Neural cell (in vitro differentiated cells): Measurements from ENCODE around the gene ABCB4. TPM values are rescaled to one million over a fixed set of nuclear protein-coding genes. Genes with fewer than 3 reads are reported as not detected.

Experiments used
- H2AFZ ChIP-seq: fragments of 200-600, 300-800 bp; sonication (generic), shearing (Covaris generic); 2 replicates; pipeline ENCODE4 v1.6.0; 2014; ENCODE audit warnings: low read depth, mild to moderate bottlenecking, antibody characterized with exemption, low read length, moderate library complexity
- H3F3A ChIP-seq: fragments of 200-600 bp; shearing (Covaris generic); 2 replicates; pipeline ENCODE4 v1.6.1; 2016; ENCODE audit warnings: mild to moderate bottlenecking, moderate library complexity, mixed read lengths, antibody characterized with exemption, low read length; ENCODE audit not compliant: insufficient read depth, poor library complexity, severe bottlenecking
- H3K27ac ChIP-seq: fragments of 200-600, 300-800 bp; sonication (generic), shearing (Covaris generic); 2 replicates; pipeline ENCODE4 v1.5.1; 2014; ENCODE audit warnings: mild to moderate bottlenecking, low read length, moderate library complexity
- H3K27me3 ChIP-seq: fragments of 300-800, 200-600 bp; sonication (generic), shearing (Covaris generic); 2 replicates; pipeline ENCODE4 v1.6.0; 2014; ENCODE audit warnings: mild to moderate bottlenecking, low read depth, low read length, moderate library complexity; ENCODE audit not compliant: insufficient read depth
- H3K36me3 ChIP-seq: fragments of 300-800, 200-600 bp; sonication (generic), shearing (Covaris generic); 2 replicates; pipeline ENCODE4 v1.5.1; 2014; ENCODE audit warnings: mild to moderate bottlenecking, antibody characterized with exemption, low read length, moderate library complexity; ENCODE audit not compliant: insufficient read depth
- H3K4me2 ChIP-seq: fragments of 300-800, 200-600 bp; sonication (generic), shearing (Covaris generic); 2 replicates; pipeline ENCODE4 v1.6.0; 2014; ENCODE audit warnings: mild to moderate bottlenecking, low read length
- H3K4me3 ChIP-seq: fragments of 300-800, 200-600 bp; sonication (generic), shearing (Covaris generic); 2 replicates; pipeline ENCODE4 v1.5.1; 2014; ENCODE audit warnings: mild to moderate bottlenecking, low read length, moderate library complexity
- H3K79me2 ChIP-seq: fragments of 200-600 bp; shearing (Covaris generic); replicated peaks from 2 replicates; pipeline ENCODE4 v1.6.0; 2014; ENCODE audit warnings: mild to moderate bottlenecking, low read length, moderate library complexity; ENCODE audit not compliant: insufficient read depth
- H3K9ac ChIP-seq: fragments of 300-800, 200-600 bp; sonication (generic), shearing (Covaris generic); 2 replicates; pipeline ENCODE4 v1.6.1; 2016; ENCODE audit warnings: mild to moderate bottlenecking, low read length, mixed read lengths
- H3K9me2 ChIP-seq: fragments of 200-600 bp; shearing (Covaris generic); 2 replicates; pipeline ENCODE4 v1.6.1; 2016; ENCODE audit warnings: mild to moderate bottlenecking, low read length, mixed read lengths; ENCODE audit not compliant: insufficient read depth
- H3K9me3 ChIP-seq: fragments of 200-600, 300-800 bp; sonication (generic), shearing (Covaris generic); 2 replicates; pipeline ENCODE4 v1.6.1; 2016; ENCODE audit warnings: mild to moderate bottlenecking, mixed run types, low read length, moderate library complexity, mixed read lengths
- H4K20me1 ChIP-seq: fragments of 200-600 bp; shearing (Covaris generic); 2 replicates; pipeline ENCODE4 v1.6.1; 2016; ENCODE audit warnings: mild to moderate bottlenecking, mixed run types; ENCODE audit not compliant: insufficient read depth
- CTCF ChIP-seq: fragments of 450-650 bp; IDR thresholded peaks from 2 replicates; pipeline ENCODE4 v1.5.1; 2014; ENCODE audit warnings: antibody characterized with exemption, mild to moderate bottlenecking, moderate library complexity; ENCODE audit not compliant: poor library complexity, severe bottlenecking
- EP300 ChIP-seq: fragments of 450-650 bp; conservative IDR thresholded peaks from 2 replicates; pipeline ENCODE4 v1.6.1; 2014; ENCODE audit warnings: antibody characterized with exemption, mild to moderate bottlenecking, moderate library complexity; ENCODE audit not compliant: poor library complexity, severe bottlenecking
- EZH2 ChIP-seq: fragments of 200-600, 300-800 bp; shearing (Covaris generic), sonication (generic); IDR thresholded peaks from 2 replicates; pipeline ENCODE4 v1.6.1; 2014; ENCODE audit warnings: antibody characterized with exemption, low read length, borderline replicate concordance, mild to moderate bottlenecking; ENCODE audit not compliant: insufficient read depth, poor library complexity, severe bottlenecking
- MXI1 ChIP-seq: fragments of 450-650 bp; conservative IDR thresholded peaks from 2 replicates; pipeline ENCODE4 v1.6.1; 2014; ENCODE audit warnings: antibody characterized with exemption, mild to moderate bottlenecking; ENCODE audit not compliant: poor library complexity, severe bottlenecking
- POLR2AphosphoS5 ChIP-seq: IDR thresholded peaks from 2 replicates; pipeline ENCODE4 v1.6.1; 2012
- RAD21 ChIP-seq: fragments of 450-650 bp; conservative IDR thresholded peaks from 2 replicates; pipeline ENCODE4 v1.6.1; 2014; ENCODE audit warnings: antibody characterized with exemption, mild to moderate bottlenecking, moderate library complexity
- SMC3 ChIP-seq: fragments of 450-650 bp; conservative IDR thresholded peaks from 2 replicates; pipeline ENCODE4 v1.6.1; 2014; ENCODE audit warnings: antibody characterized with exemption, mild to moderate bottlenecking, moderate library complexity; ENCODE audit not compliant: poor library complexity
- TAF1 ChIP-seq: IDR thresholded peaks from 2 replicates; pipeline ENCODE4 v1.6.1; 2012; ENCODE audit warnings: low read depth
- polyA plus RNA-seq: library from polyadenylated mRNA; depleted of rRNA; stranded (reverse); fragments of >200 nt; gene quantifications from 2 replicates; pipeline ENCODE4 v1.2.3, GENCODE V29; 2014
- TF ChIP-seq, protein P1 (sequence below): IDR thresholded peaks from 2 replicates; pipeline ENCODE4 v1.6.1; 2012; ENCODE audit warnings: borderline replicate concordance

Gene ABCB4
- polyA plus RNA-seq, 1 donor from 2014 or later, result not detected

GRCh38 chr7:87375662-87376435 is 99.6 kb downstream of the ABCB4 start:
- H3K9ac ChIP-seq, result no peak overlapping the region
- H3K9me3 ChIP-seq, result no peaks in the 10 kb centered on the region
- TF ChIP-seq RAD21, result no peak
- TF ChIP-seq EP300, result no peak
- TF ChIP-seq TAF1, result no peak
- no peak for TF ChIP-seq SMC3
- TF ChIP-seq MXI1, result no peak
- TF ChIP-seq EZH2, result no peak
- TF ChIP-seq POLR2AphosphoS5, result no peak
- TF ChIP-seq, protein P1, sequence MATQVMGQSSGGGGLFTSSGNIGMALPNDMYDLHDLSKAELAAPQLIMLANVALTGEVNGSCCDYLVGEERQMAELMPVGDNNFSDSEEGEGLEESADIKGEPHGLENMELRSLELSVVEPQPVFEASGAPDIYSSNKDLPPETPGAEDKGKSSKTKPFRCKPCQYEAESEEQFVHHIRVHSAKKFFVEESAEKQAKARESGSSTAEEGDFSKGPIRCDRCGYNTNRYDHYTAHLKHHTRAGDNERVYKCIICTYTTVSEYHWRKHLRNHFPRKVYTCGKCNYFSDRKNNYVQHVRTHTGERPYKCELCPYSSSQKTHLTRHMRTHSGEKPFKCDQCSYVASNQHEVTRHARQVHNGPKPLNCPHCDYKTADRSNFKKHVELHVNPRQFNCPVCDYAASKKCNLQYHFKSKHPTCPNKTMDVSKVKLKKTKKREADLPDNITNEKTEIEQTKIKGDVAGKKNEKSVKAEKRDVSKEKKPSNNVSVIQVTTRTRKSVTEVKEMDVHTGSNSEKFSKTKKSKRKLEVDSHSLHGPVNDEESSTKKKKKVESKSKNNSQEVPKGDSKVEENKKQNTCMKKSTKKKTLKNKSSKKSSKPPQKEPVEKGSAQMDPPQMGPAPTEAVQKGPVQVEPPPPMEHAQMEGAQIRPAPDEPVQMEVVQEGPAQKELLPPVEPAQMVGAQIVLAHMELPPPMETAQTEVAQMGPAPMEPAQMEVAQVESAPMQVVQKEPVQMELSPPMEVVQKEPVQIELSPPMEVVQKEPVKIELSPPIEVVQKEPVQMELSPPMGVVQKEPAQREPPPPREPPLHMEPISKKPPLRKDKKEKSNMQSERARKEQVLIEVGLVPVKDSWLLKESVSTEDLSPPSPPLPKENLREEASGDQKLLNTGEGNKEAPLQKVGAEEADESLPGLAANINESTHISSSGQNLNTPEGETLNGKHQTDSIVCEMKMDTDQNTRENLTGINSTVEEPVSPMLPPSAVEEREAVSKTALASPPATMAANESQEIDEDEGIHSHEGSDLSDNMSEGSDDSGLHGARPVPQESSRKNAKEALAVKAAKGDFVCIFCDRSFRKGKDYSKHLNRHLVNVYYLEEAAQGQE, result no peak
- no peak for TF ChIP-seq CTCF
- no peaks in the 10 kb centered on the region for H3K27me3 ChIP-seq
- no peak overlapping the region for H3K4me3 ChIP-seq
- H3F3A ChIP-seq, result no peaks in the 10 kb centered on the region
- no peaks in the 10 kb centered on the region for H3K36me3 ChIP-seq
- no peak overlapping the region for H3K27ac ChIP-seq
- H4K20me1 ChIP-seq, result no peaks in the 10 kb centered on the region
- no peak overlapping the region for H2AFZ ChIP-seq
- H3K9me2 ChIP-seq, result no peaks in the 10 kb centered on the region
- no peak overlapping the region for H3K4me2 ChIP-seq
- H3K79me2 ChIP-seq, result no peaks in the 10 kb centered on the region

DNA sequence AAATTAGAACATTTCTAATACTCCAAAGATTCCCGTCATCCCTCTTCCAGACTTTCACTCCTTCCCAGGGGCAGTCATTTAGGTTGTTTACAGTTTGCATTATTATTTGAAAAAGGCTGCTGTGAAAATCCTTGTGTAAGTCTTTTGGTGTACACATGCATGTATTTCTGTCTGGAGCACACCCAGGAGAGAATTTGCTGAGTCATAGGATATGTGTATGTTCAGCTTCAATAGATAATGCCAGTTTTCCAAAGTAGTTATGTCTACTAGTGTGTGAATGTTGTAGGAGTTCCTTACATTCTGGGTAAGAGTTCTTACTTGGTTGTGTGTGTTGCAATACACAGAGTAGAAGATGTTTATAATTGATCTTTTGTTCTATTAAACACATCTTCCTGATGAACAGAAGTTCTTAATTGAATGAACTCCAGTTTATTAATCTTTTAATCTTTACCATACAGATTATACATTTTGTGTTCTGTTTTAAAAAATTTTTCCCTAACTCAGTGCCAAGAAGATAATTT is 104.8 kb downstream of the ABCB4 start:
- Histone ChIP-seq H3K27ac (no peak overlapping the region), H3K9me2 (no peaks in the 10 kb centered on the region)

More for the DNA sequence above, 104.8 kb downstream of the ABCB4 start:
- Histone ChIP-seq H3F3A (no peaks in the 10 kb centered on the region), H2AFZ (no peak overlapping the region), H3K9ac (no peak overlapping the region), H3K27me3 (no peaks in the 10 kb centered on the region), H3K9me3 (no peaks in the 10 kb centered on the region), H3K4me3 (no peak overlapping the region), H3K4me2 (no peak overlapping the region), H3K79me2 (no peaks in the 10 kb centered on the region), H4K20me1 (no peaks in the 10 kb centered on the region), H3K36me3 (no peaks in the 10 kb centered on the region)
- TF ChIP-seq SMC3 (no peak), EZH2 (no peak), EP300 (no peak), POLR2AphosphoS5 (no peak), RAD21 (no peak), TAF1 (no peak), CTCF (no peak), MXI1 (no peak)
- TF ChIP-seq, protein P1, result no peak
